Neural cell (in vitro differentiated cells): Measurements from ENCODE around the gene ITPKB. TPM values are rescaled to one million over a fixed set of nuclear protein-coding genes. Genes with fewer than 3 reads are reported as not detected.
"Not testable (repeated sequence)": the region's sequence is repeated elsewhere in the genome, so short reads cannot be mapped to it uniquely, and the experiment has no call there.

Experiments used
- H2AFZ ChIP-seq: fragments of 200-600, 300-800 bp; sonication (generic), shearing (Covaris generic); 2 replicates; pipeline ENCODE4 v1.6.0; 2014; ENCODE audit warnings: low read depth, mild to moderate bottlenecking, antibody characterized with exemption, low read length, moderate library complexity
- H3F3A ChIP-seq: fragments of 200-600 bp; shearing (Covaris generic); 2 replicates; pipeline ENCODE4 v1.6.1; 2016; ENCODE audit warnings: mild to moderate bottlenecking, moderate library complexity, mixed read lengths, antibody characterized with exemption, low read length; ENCODE audit not compliant: insufficient read depth, poor library complexity, severe bottlenecking
- H3K27ac ChIP-seq: fragments of 200-600, 300-800 bp; sonication (generic), shearing (Covaris generic); 2 replicates; pipeline ENCODE4 v1.5.1; 2014; ENCODE audit warnings: mild to moderate bottlenecking, low read length, moderate library complexity
- H3K27me3 ChIP-seq: fragments of 300-800, 200-600 bp; sonication (generic), shearing (Covaris generic); 2 replicates; pipeline ENCODE4 v1.6.0; 2014; ENCODE audit warnings: mild to moderate bottlenecking, low read depth, low read length, moderate library complexity; ENCODE audit not compliant: insufficient read depth
- H3K36me3 ChIP-seq: fragments of 300-800, 200-600 bp; sonication (generic), shearing (Covaris generic); 2 replicates; pipeline ENCODE4 v1.5.1; 2014; ENCODE audit warnings: mild to moderate bottlenecking, antibody characterized with exemption, low read length, moderate library complexity; ENCODE audit not compliant: insufficient read depth
- H3K4me2 ChIP-seq: fragments of 300-800, 200-600 bp; sonication (generic), shearing (Covaris generic); 2 replicates; pipeline ENCODE4 v1.6.0; 2014; ENCODE audit warnings: mild to moderate bottlenecking, low read length
- H3K4me3 ChIP-seq: fragments of 300-800, 200-600 bp; sonication (generic), shearing (Covaris generic); 2 replicates; pipeline ENCODE4 v1.5.1; 2014; ENCODE audit warnings: mild to moderate bottlenecking, low read length, moderate library complexity
- H3K79me2 ChIP-seq: fragments of 200-600 bp; shearing (Covaris generic); replicated peaks from 2 replicates; pipeline ENCODE4 v1.6.0; 2014; ENCODE audit warnings: mild to moderate bottlenecking, low read length, moderate library complexity; ENCODE audit not compliant: insufficient read depth
- H3K9ac ChIP-seq: fragments of 300-800, 200-600 bp; sonication (generic), shearing (Covaris generic); 2 replicates; pipeline ENCODE4 v1.6.1; 2016; ENCODE audit warnings: mild to moderate bottlenecking, low read length, mixed read lengths
- H3K9me2 ChIP-seq: fragments of 200-600 bp; shearing (Covaris generic); 2 replicates; pipeline ENCODE4 v1.6.1; 2016; ENCODE audit warnings: mild to moderate bottlenecking, low read length, mixed read lengths; ENCODE audit not compliant: insufficient read depth
- H3K9me3 ChIP-seq: fragments of 200-600, 300-800 bp; sonication (generic), shearing (Covaris generic); 2 replicates; pipeline ENCODE4 v1.6.1; 2016; ENCODE audit warnings: mild to moderate bottlenecking, mixed run types, low read length, moderate library complexity, mixed read lengths
- H4K20me1 ChIP-seq: fragments of 200-600 bp; shearing (Covaris generic); 2 replicates; pipeline ENCODE4 v1.6.1; 2016; ENCODE audit warnings: mild to moderate bottlenecking, mixed run types; ENCODE audit not compliant: insufficient read depth
- EP300 ChIP-seq: fragments of 450-650 bp; conservative IDR thresholded peaks from 2 replicates; pipeline ENCODE4 v1.6.1; 2014; ENCODE audit warnings: antibody characterized with exemption, mild to moderate bottlenecking, moderate library complexity; ENCODE audit not compliant: poor library complexity, severe bottlenecking
- EZH2 ChIP-seq: fragments of 200-600, 300-800 bp; shearing (Covaris generic), sonication (generic); IDR thresholded peaks from 2 replicates; pipeline ENCODE4 v1.6.1; 2014; ENCODE audit warnings: antibody characterized with exemption, low read length, borderline replicate concordance, mild to moderate bottlenecking; ENCODE audit not compliant: insufficient read depth, poor library complexity, severe bottlenecking
- MXI1 ChIP-seq: fragments of 450-650 bp; conservative IDR thresholded peaks from 2 replicates; pipeline ENCODE4 v1.6.1; 2014; ENCODE audit warnings: antibody characterized with exemption, mild to moderate bottlenecking; ENCODE audit not compliant: poor library complexity, severe bottlenecking
- POLR2AphosphoS5 ChIP-seq: IDR thresholded peaks from 2 replicates; pipeline ENCODE4 v1.6.1; 2012
- RAD21 ChIP-seq: fragments of 450-650 bp; conservative IDR thresholded peaks from 2 replicates; pipeline ENCODE4 v1.6.1; 2014; ENCODE audit warnings: antibody characterized with exemption, mild to moderate bottlenecking, moderate library complexity
- SMC3 ChIP-seq: fragments of 450-650 bp; conservative IDR thresholded peaks from 2 replicates; pipeline ENCODE4 v1.6.1; 2014; ENCODE audit warnings: antibody characterized with exemption, mild to moderate bottlenecking, moderate library complexity; ENCODE audit not compliant: poor library complexity
- TAF1 ChIP-seq: IDR thresholded peaks from 2 replicates; pipeline ENCODE4 v1.6.1; 2012; ENCODE audit warnings: low read depth
- polyA plus RNA-seq: library from polyadenylated mRNA; depleted of rRNA; stranded (reverse); fragments of >200 nt; gene quantifications from 2 replicates; pipeline ENCODE4 v1.2.3, GENCODE V29; 2014
- TF ChIP-seq, protein P1 (sequence below): fragments of 450-650 bp; IDR thresholded peaks from 2 replicates; pipeline ENCODE4 v1.5.1; 2014; ENCODE audit warnings: antibody characterized with exemption, mild to moderate bottlenecking, moderate library complexity; ENCODE audit not compliant: poor library complexity, severe bottlenecking
- TF ChIP-seq, protein P2 (sequence below): IDR thresholded peaks from 2 replicates; pipeline ENCODE4 v1.6.1; 2012; ENCODE audit warnings: borderline replicate concordance

ITPKB gene
- polyA plus RNA-seq, 1 donor from 2014 or later = 0.19 TPM

DNA sequence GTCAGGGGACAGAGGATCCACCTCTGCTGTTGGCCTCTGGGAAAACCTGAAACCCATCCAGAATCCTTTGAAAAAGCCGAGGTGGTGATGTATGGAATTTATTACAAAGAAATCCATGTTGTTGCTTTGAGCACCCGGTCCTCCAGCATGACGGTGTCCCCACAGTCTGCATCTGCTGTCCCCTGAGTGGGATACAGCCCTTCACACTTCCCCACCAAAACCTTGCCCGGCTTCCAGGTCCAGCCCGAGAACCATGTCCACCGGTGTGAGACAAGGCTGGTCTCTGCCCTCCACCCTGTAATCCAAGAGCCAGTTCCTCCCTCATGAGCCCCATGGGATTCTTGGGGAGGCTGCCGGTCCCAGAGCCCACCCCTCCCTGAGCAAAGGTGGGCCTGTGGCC is 120.1 kb downstream of the ITPKB start:
- TF ChIP-seq SMC3 = no peak
- TF ChIP-seq, protein P1, sequence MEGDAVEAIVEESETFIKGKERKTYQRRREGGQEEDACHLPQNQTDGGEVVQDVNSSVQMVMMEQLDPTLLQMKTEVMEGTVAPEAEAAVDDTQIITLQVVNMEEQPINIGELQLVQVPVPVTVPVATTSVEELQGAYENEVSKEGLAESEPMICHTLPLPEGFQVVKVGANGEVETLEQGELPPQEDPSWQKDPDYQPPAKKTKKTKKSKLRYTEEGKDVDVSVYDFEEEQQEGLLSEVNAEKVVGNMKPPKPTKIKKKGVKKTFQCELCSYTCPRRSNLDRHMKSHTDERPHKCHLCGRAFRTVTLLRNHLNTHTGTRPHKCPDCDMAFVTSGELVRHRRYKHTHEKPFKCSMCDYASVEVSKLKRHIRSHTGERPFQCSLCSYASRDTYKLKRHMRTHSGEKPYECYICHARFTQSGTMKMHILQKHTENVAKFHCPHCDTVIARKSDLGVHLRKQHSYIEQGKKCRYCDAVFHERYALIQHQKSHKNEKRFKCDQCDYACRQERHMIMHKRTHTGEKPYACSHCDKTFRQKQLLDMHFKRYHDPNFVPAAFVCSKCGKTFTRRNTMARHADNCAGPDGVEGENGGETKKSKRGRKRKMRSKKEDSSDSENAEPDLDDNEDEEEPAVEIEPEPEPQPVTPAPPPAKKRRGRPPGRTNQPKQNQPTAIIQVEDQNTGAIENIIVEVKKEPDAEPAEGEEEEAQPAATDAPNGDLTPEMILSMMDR = no peak
- TF ChIP-seq RAD21 = no peak
- TF ChIP-seq TAF1 = no peak
- TF ChIP-seq EP300 = no peak
- TF ChIP-seq MXI1 = no peak
- TF ChIP-seq, protein P2, sequence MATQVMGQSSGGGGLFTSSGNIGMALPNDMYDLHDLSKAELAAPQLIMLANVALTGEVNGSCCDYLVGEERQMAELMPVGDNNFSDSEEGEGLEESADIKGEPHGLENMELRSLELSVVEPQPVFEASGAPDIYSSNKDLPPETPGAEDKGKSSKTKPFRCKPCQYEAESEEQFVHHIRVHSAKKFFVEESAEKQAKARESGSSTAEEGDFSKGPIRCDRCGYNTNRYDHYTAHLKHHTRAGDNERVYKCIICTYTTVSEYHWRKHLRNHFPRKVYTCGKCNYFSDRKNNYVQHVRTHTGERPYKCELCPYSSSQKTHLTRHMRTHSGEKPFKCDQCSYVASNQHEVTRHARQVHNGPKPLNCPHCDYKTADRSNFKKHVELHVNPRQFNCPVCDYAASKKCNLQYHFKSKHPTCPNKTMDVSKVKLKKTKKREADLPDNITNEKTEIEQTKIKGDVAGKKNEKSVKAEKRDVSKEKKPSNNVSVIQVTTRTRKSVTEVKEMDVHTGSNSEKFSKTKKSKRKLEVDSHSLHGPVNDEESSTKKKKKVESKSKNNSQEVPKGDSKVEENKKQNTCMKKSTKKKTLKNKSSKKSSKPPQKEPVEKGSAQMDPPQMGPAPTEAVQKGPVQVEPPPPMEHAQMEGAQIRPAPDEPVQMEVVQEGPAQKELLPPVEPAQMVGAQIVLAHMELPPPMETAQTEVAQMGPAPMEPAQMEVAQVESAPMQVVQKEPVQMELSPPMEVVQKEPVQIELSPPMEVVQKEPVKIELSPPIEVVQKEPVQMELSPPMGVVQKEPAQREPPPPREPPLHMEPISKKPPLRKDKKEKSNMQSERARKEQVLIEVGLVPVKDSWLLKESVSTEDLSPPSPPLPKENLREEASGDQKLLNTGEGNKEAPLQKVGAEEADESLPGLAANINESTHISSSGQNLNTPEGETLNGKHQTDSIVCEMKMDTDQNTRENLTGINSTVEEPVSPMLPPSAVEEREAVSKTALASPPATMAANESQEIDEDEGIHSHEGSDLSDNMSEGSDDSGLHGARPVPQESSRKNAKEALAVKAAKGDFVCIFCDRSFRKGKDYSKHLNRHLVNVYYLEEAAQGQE = no peak
- no peak for TF ChIP-seq POLR2AphosphoS5
- no peak for TF ChIP-seq EZH2
- Histone ChIP-seq H3K36me3 (no peaks in the 10 kb centered on the region), H3K9me2 (no peaks in the 10 kb centered on the region), H4K20me1 (no peaks in the 10 kb centered on the region), H3K9ac (no peak overlapping the region), H2AFZ (no peak overlapping the region), H3K4me2 (no peak overlapping the region), H3K27me3 (no peaks in the 10 kb centered on the region), H3K9me3 (no peaks in the 10 kb centered on the region), H3K27ac (no peak overlapping the region), H3F3A (no peaks in the 10 kb centered on the region), H3K4me3 (no peak overlapping the region), H3K79me2 (no peaks in the 10 kb centered on the region)

DNA sequence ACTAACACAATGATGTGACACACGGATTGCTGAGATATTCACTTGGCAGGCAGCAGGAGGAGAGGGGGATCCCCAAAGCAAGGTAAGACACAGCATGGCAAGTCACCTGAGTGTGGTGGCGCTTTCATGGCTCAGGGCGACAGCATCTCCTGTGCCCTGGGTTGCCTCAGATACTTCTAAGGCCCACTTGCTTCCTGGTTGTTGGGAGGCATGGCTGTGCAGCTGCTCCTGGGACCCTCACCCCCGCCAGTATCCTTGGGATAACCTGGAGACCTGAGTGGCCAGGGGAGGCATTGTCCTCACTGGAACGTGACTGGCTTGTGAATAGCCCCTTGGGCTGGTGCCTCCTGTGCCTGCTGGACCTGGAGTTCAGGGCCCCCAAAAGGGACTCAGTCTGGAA is 120.7 kb downstream of the ITPKB start:
- Histone ChIP-seq H2AFZ (no peak overlapping the region), H3K4me2 (no peak overlapping the region), H4K20me1 (no peaks in the 10 kb centered on the region), H3K4me3 (no peak overlapping the region), H3K27me3 (no peaks in the 10 kb centered on the region), H3K27ac (no peak overlapping the region), H3K36me3 (no peaks in the 10 kb centered on the region), H3K9ac (no peak overlapping the region), H3K79me2 (no peaks in the 10 kb centered on the region), H3K9me3 (no peaks in the 10 kb centered on the region), H3F3A (no peaks in the 10 kb centered on the region), H3K9me2 (no peaks in the 10 kb centered on the region)
- TF ChIP-seq SMC3 (no peak), EZH2 (no peak)

DNA sequence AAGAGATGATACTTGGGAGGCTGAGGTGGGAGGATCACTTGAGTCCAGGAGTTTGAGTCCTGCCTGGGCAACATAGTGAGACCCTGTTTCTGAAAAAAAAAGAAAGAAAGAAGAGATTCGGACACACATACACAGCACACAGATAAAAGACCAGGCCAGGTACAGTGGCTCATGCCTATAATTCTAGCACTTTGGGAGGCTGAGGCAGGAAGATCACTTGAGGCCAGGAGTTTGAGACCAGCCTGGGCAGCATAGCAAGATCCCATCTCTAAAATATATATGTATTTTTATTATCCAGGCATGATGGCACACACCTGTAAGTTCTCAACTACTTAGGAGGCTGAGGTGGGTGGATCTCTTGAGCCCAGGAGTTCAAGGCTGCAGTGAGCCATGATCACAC is 121.4 kb downstream of the ITPKB start:
- H2AFZ ChIP-seq, H3K27ac ChIP-seq, H3K36me3 ChIP-seq, H3K9ac ChIP-seq, H3K9me2 ChIP-seq, H3K4me3 ChIP-seq, H4K20me1 ChIP-seq, H3K79me2 ChIP-seq, H3K4me2 ChIP-seq, H3K27me3 ChIP-seq, H3F3A ChIP-seq, H3K9me3 ChIP-seq: not testable (repeated sequence)
